Measurements from ENCODE around the gene PMM1. TPM values are rescaled to one million over a fixed set of nuclear protein-coding genes. Genes with fewer than 3 reads are reported as not detected.

The PMM1 gene
- total RNA-seq, 1 experiment from 2014 or later, result 19.8 TPM

- H4K8ac ChIP-seq (replicated peaks; ENCODE audit: insufficient read length, low read depth, low read length), result no peak overlapping the region
- no peak overlapping the region for H3K4ac ChIP-seq (ENCODE audit: low read depth, low read length)
- H3K56ac ChIP-seq (ENCODE audit: insufficient read length, low read depth, low read length), result peak overlapping the region; percentile 43
- no CpG with 5 or more reads among the region's 3 CpGs for WGBS (ENCODE audit: extremely low coverage, insufficient read length, low lambda C conversion rate)
- H2BK20ac ChIP-seq (ENCODE audit: low read depth, low read length, poor library complexity, severe bottlenecking), result no peak overlapping the region
- no peaks in the 10 kb centered on the region for H3K9me3 Mint-ChIP-seq
- no peak overlapping the region for H3K4me3 Mint-ChIP-seq
- no peak overlapping the region for H2AFZ ChIP-seq (ENCODE audit: low read length)
- no peak for DNase-seq
- H2BK12ac ChIP-seq (ENCODE audit: insufficient read length, low read depth, low read length), result no peak overlapping the region
- no peak overlapping the region for H3K23ac ChIP-seq (ENCODE audit: insufficient read length, low read depth, low read length)
- H3K27me3 Mint-ChIP-seq (ENCODE audit: low read depth), result peaks cover 5% of the 10 kb centered on the region; the same call in 1 of the 2 replicates
- H3K23me2 ChIP-seq (ENCODE audit: insufficient read length, low read depth, low read length, poor library complexity, severe bottlenecking), result no peaks in the 10 kb centered on the region
- no peak for TF ChIP-seq CTCF (conservative IDR thresholded peaks at IDR 0.05)
- no peak overlapping the region for H2BK15ac ChIP-seq (ENCODE audit: low read depth, low read length)
- no peaks in the 10 kb centered on the region for H3K27me3 ChIP-seq (ENCODE audit: insufficient read depth, low read length)
- H3K9ac ChIP-seq (ENCODE audit: extremely low read depth, insufficient read length, low read length), result no peak overlapping the region
- H3K4me2 ChIP-seq (ENCODE audit: insufficient read depth, insufficient read length, low read length), result no peak overlapping the region
- H4K20me1 ChIP-seq (ENCODE audit: control insufficient read depth, insufficient read depth, insufficient read length), result no peaks in the 10 kb centered on the region
- no peak overlapping the region for H3K18ac ChIP-seq (ENCODE audit: insufficient read length, low read depth, low read length)
- no peak overlapping the region for H2BK5ac ChIP-seq (ENCODE audit: insufficient read length, low read length)
- no peak overlapping the region for H3T11ph ChIP-seq (ENCODE audit: low read length)
- H3K4me1 ChIP-seq (ENCODE audit: insufficient read depth, low read length), result no peaks in the 10 kb centered on the region
- H3K79me2 ChIP-seq (ENCODE audit: insufficient read depth, low read length), result no peaks in the 10 kb centered on the region
- H3K27ac Mint-ChIP-seq, result no peak overlapping the region
- no peaks in the 10 kb centered on the region for H3K79me1 ChIP-seq (ENCODE audit: insufficient read depth, low read depth, low read length, poor library complexity, severe bottlenecking)
- H2BK120ac ChIP-seq (ENCODE audit: low read depth, low read length, poor library complexity, severe bottlenecking), result no peak overlapping the region
- H2AK5ac ChIP-seq (ENCODE audit: insufficient read length, low read length), result no peak overlapping the region
- no peak overlapping the region for H3K27ac ChIP-seq (ENCODE audit: insufficient read length, low read depth, low read length)
- no peaks in the 10 kb centered on the region; a peak in 1 of 7 replicates for H3K36me3 Mint-ChIP-seq (ENCODE audit: insufficient read depth in 1 of 3, low read depth in 3 of 3)
- peaks cover 12 to 15% of the 10 kb centered on the region in 2 experiments for H3K4me1 Mint-ChIP-seq
- no peak overlapping the region for H3K14ac ChIP-seq (ENCODE audit: insufficient read depth, low read length)
- no peak overlapping the region for H4K5ac ChIP-seq (ENCODE audit: insufficient read length, low read depth, low read length)
- no peak overlapping the region for H4K91ac ChIP-seq (ENCODE audit: insufficient read length, low read depth, low read length)
- H3K9me3 ChIP-seq (ENCODE audit: control insufficient read depth, low read depth, low read length), result no peaks in the 10 kb centered on the region
Measured at GRCh38 chr22:41567512-41567768, 22.2 kb downstream of the PMM1 start.
